ENCODE results near the gene RNASEH2A. TPM values are rescaled to one million over a fixed set of nuclear protein-coding genes. Genes with fewer than 3 reads are reported as not detected.

RNASEH2A gene
- total RNA-seq, 3 donors from 2014 or later (not counting 1 experiment from before 2014, with no cell fraction given), result 6.6 to 8.7 (median 7.4) TPM

GRCh38 chr19:12767666-12768065 is 38.7 kb upstream of the RNASEH2A start:
- DNase-seq, result no peak
- Histone ChIP-seq H3K36me3 (ENCODE audit: control insufficient read depth, insufficient read depth, low read length) (no peaks in the 10 kb centered on the region), H3K9me3 (ENCODE audit: control insufficient read depth, insufficient read depth, low read length) (no peaks in the 10 kb centered on the region), H3K27ac (ENCODE audit: low read length) (no peak overlapping the region), H3K4me3 (ENCODE audit: low read length) (no peak overlapping the region), H3K4me1 (ENCODE audit: control insufficient read depth, insufficient read depth, low read length) (peaks cover 6% of the 10 kb centered on the region), H3K27me3 (ENCODE audit: control insufficient read depth, insufficient read depth, low read length) (no peaks in the 10 kb centered on the region)
- H3K27ac Mint-ChIP-seq, result no peak overlapping the region
- no peaks in the 10 kb centered on the region for H3K36me3 Mint-ChIP-seq
- intact Hi-C loops (cut with micrococcal nuclease), result no loop called here
- no peaks in the 10 kb centered on the region for H3K27me3 Mint-ChIP-seq (ENCODE audit: low read depth in 2 of 2)
- ATAC-seq, result no peak
- no peaks in the 10 kb centered on the region for H3K9me3 Mint-ChIP-seq
- H3K4me1 Mint-ChIP-seq, result peaks cover 0 to 6% of the 10 kb centered on the region in 2 donors
- no peak for TF ChIP-seq CTCF (IDR thresholded peaks at IDR 0.05)
- WGBS (ENCODE audit: insufficient coverage), result 94% methylated on average over 15 of the region's 15 CpGs
- H3K4me3 Mint-ChIP-seq, result no peak overlapping the region

GRCh38 chr19:12769689-12770088 is 36.7 kb upstream of the RNASEH2A start:
- TF ChIP-seq CTCF (IDR thresholded peaks at IDR 0.05), result no peak
- WGBS (ENCODE audit: insufficient coverage), result 73% methylated on average over 37 of the region's 37 CpGs
- no peak overlapping the region for H3K4me3 Mint-ChIP-seq
- no peaks in the 10 kb centered on the region for H3K36me3 ChIP-seq (ENCODE audit: control insufficient read depth, insufficient read depth, low read length)
- ATAC-seq (no peak), DNase-seq (peak in 1 of 2 donors; percentile 78)
- H3K27me3 Mint-ChIP-seq (ENCODE audit: low read depth in 2 of 2), result no peaks in the 10 kb centered on the region
- no peak overlapping the region for H3K4me3 ChIP-seq (ENCODE audit: low read length)
- H3K4me1 ChIP-seq (ENCODE audit: control insufficient read depth, insufficient read depth, low read length), result peaks cover 7% of the 10 kb centered on the region
- H3K9me3 Mint-ChIP-seq, result no peaks in the 10 kb centered on the region
- H3K27ac ChIP-seq (ENCODE audit: low read length), result no peak overlapping the region
- no peaks in the 10 kb centered on the region for H3K27me3 ChIP-seq (ENCODE audit: control insufficient read depth, insufficient read depth, low read length)
- peaks cover 0 to 9% of the 10 kb centered on the region in 2 donors for H3K4me1 Mint-ChIP-seq
- intact Hi-C loops (cut with micrococcal nuclease), result no loop called here
- H3K36me3 Mint-ChIP-seq, result no peaks in the 10 kb centered on the region
- no peak overlapping the region for H3K27ac Mint-ChIP-seq
- no peaks in the 10 kb centered on the region for H3K9me3 ChIP-seq (ENCODE audit: control insufficient read depth, insufficient read depth, low read length)

- Histone ChIP-seq H3K9me3 (ENCODE audit: control insufficient read depth, insufficient read depth, low read length) (no peaks in the 10 kb centered on the region), H3K36me3 (ENCODE audit: control insufficient read depth, insufficient read depth, low read length) (no peaks in the 10 kb centered on the region), H3K27me3 (ENCODE audit: control insufficient read depth, insufficient read depth, low read length) (no peaks in the 10 kb centered on the region), H3K4me3 (ENCODE audit: low read length) (no peak overlapping the region), H3K4me1 (ENCODE audit: control insufficient read depth, insufficient read depth, low read length) (peaks cover 11% of the 10 kb centered on the region), H3K27ac (ENCODE audit: low read length) (no peak overlapping the region)
- Mint-ChIP-seq H3K36me3 (no peaks in the 10 kb centered on the region), H3K27ac (no peak overlapping the region), H3K4me1 (peaks cover 0 to 10% of the 10 kb centered on the region in 2 donors), H3K27me3 (ENCODE audit: low read depth in 2 of 2) (no peaks in the 10 kb centered on the region), H3K4me3 (no peak overlapping the region), H3K9me3 (no peaks in the 10 kb centered on the region)
- TF ChIP-seq CTCF (IDR thresholded peaks at IDR 0.05), result no peak
- intact Hi-C loops (cut with micrococcal nuclease), result no loop called here
- ATAC-seq (no peak), DNase-seq (no peak)
- WGBS (ENCODE audit: insufficient coverage), result 98% methylated on average over 10 of the region's 13 CpGs
Measured at GRCh38 chr19:12770922-12771321, 35.5 kb upstream of the RNASEH2A start.

- ATAC-seq (no peak), DNase-seq (no peak)
- H3K27me3 Mint-ChIP-seq (ENCODE audit: low read depth in 2 of 2), result no peaks in the 10 kb centered on the region
- no peak overlapping the region for H3K27ac ChIP-seq (ENCODE audit: low read length)
- H3K9me3 Mint-ChIP-seq, result no peaks in the 10 kb centered on the region
- H3K4me1 ChIP-seq (ENCODE audit: control insufficient read depth, insufficient read depth, low read length), result peaks cover 16% of the 10 kb centered on the region
- no peak for TF ChIP-seq CTCF (IDR thresholded peaks at IDR 0.05)
- no peaks in the 10 kb centered on the region for H3K36me3 ChIP-seq (ENCODE audit: control insufficient read depth, insufficient read depth, low read length)
- intact Hi-C loops (cut with micrococcal nuclease), result no loop called here
- no peak overlapping the region for H3K27ac Mint-ChIP-seq
- no peaks in the 10 kb centered on the region for H3K27me3 ChIP-seq (ENCODE audit: control insufficient read depth, insufficient read depth, low read length)
- H3K36me3 Mint-ChIP-seq, result no peaks in the 10 kb centered on the region
- WGBS (ENCODE audit: insufficient coverage), result 86% methylated on average over 4 of the region's 4 CpGs
- no peak overlapping the region for H3K4me3 ChIP-seq (ENCODE audit: low read length)
- H3K9me3 ChIP-seq (ENCODE audit: control insufficient read depth, insufficient read depth, low read length), result no peaks in the 10 kb centered on the region
- peaks cover under 1 to 8% of the 10 kb centered on the region in 2 donors for H3K4me1 Mint-ChIP-seq
- no peak overlapping the region for H3K4me3 Mint-ChIP-seq
Measured at GRCh38 chr19:12772323-12772722, 34.1 kb upstream of the RNASEH2A start.

All from natural killer cell (primary cell).